Gastroesophageal sphincter (tissue), 3 donors: ENCODE data around the gene PLIN5.

Experiments
- EP300 ChIP-seq: sonication (generic); formaldehyde crosslinking; IDR thresholded peaks from one replicate; pipeline ENCODE4 v1.6.1; 2017; ENCODE audit warnings: antibody characterized with exemption, mild to moderate bottlenecking
- POLR2AphosphoS5 ChIP-seq: sonication (generic); formaldehyde crosslinking; IDR thresholded peaks from one replicate; pipeline ENCODE4 v1.6.1; 2017; ENCODE audit warnings: antibody characterized with exemption
- TF ChIP-seq, protein P1 (sequence below), 4 experiments: fragments of 200-600 bp in 2 of 4; fragments of 450-650 bp in 2 of 4; sonication (generic) in 1 of 4; IDR thresholded peaks; one replicate each; pipeline ENCODE4 v1.5.1; 2017 to 2019; ENCODE audit warnings: antibody characterized with exemption in 4 of 4, mild to moderate bottlenecking in 2 of 4, moderate library complexity in 2 of 4

DNA sequence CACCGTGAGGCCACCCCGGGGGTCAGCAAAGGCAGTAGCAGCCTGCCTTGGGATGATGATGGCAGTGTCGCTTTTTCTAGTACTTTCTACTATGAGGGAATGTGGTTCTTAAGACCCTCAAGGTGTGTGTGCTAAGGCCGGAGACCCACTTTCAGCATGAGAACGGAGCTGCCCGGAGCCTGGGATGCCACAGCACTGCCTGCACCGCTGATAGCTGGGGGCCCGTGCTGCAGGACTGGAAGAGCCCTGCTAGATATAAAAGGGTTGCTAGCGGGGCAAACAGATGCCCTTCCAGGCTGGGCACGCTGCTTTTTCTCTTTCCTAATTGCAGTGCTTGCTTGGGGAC lies 31.2 kb downstream of the PLIN5 start:
- TF ChIP-seq, protein P1, sequence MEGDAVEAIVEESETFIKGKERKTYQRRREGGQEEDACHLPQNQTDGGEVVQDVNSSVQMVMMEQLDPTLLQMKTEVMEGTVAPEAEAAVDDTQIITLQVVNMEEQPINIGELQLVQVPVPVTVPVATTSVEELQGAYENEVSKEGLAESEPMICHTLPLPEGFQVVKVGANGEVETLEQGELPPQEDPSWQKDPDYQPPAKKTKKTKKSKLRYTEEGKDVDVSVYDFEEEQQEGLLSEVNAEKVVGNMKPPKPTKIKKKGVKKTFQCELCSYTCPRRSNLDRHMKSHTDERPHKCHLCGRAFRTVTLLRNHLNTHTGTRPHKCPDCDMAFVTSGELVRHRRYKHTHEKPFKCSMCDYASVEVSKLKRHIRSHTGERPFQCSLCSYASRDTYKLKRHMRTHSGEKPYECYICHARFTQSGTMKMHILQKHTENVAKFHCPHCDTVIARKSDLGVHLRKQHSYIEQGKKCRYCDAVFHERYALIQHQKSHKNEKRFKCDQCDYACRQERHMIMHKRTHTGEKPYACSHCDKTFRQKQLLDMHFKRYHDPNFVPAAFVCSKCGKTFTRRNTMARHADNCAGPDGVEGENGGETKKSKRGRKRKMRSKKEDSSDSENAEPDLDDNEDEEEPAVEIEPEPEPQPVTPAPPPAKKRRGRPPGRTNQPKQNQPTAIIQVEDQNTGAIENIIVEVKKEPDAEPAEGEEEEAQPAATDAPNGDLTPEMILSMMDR (IDR thresholded peaks at IDR 0.05): no peak
- TF ChIP-seq EP300 (no peak), POLR2AphosphoS5 (no peak)
